Stimulated activated CD4-positive, alpha-beta T cell treated with anti-CD3 and anti-CD28 coated beads, Interleukin-1b, Interleukin-23, amount 100 ng/mL, for 1 hour (primary cell): Measurements from ENCODE around the gene VEZT.
A peak's percentile ranks its signal among the peaks of the same experiment; 100 is the strongest.

Source experiments
- DNase-seq, 2 donors: peaks; one replicate each; pipeline ENCODE4 v3.0.0-alpha.2; 2020; ENCODE audit warnings: low read depth in 2 of 2

Gene VEZT

GRCh38 chr12:95198914-95199313, 18.7 kb upstream of the VEZT start:
- DNase-seq, result no peak

GRCh38 chr12:95200128-95200894, 17.3 kb upstream of the VEZT start:
- DNase-seq, result no peak

- no peak for DNase-seq
Measured at GRCh38 chr12:95201056-95201670, 16.4 kb upstream of the VEZT start.

GRCh38 chr12:95202691-95203486, 14.7 kb upstream of the VEZT start:
- no peak for DNase-seq

- DNase-seq, result no peak
Measured at GRCh38 chr12:95203487-95204030, 14.0 kb upstream of the VEZT start.

GRCh38 chr12:95204141-95204866, 13.3 kb upstream of the VEZT start:
- no peak for DNase-seq

- no peak for DNase-seq
Measured at GRCh38 chr12:95205016-95205624, 12.5 kb upstream of the VEZT start.

GRCh38 chr12:95205685-95206084, 11.9 kb upstream of the VEZT start:
- DNase-seq, result no peak

GRCh38 chr12:95206916-95207315, 10.7 kb upstream of the VEZT start:
- DNase-seq, result no peak

- no peak for DNase-seq
Measured at GRCh38 chr12:95207407-95207806, 10.2 kb upstream of the VEZT start.

- no peak for DNase-seq
Measured at GRCh38 chr12:95208678-95209077, 8.9 kb upstream of the VEZT start.

GRCh38 chr12:95212586-95212985, 5.0 kb upstream of the VEZT start:
- DNase-seq, result no peak

GRCh38 chr12:95213119-95213518, 4.5 kb upstream of the VEZT start:
- DNase-seq, result no peak

- no peak for DNase-seq
Measured at GRCh38 chr12:95213928-95214327, 3.7 kb upstream of the VEZT start.

GRCh38 chr12:95214466-95214865, 3.1 kb upstream of the VEZT start:
- DNase-seq, result no peak

GRCh38 chr12:95215949-95216348, 1.7 kb upstream of the VEZT start:
- no peak for DNase-seq

- no peak for DNase-seq
Measured at GRCh38 chr12:95216711-95217376, 763 bp upstream of the VEZT start.

GRCh38 chr12:95218150-95219133, 835 bp downstream of the VEZT start:
- peak; percentile 2 to 24 for DNase-seq

GRCh38 chr12:95220190-95220589, 2.6 kb downstream of the VEZT start:
- no peak for DNase-seq

- DNase-seq, result no peak
Measured at GRCh38 chr12:95220726-95221125, 3.1 kb downstream of the VEZT start.
